H1 (cell line): ENCODE measurements around the gene CAVIN2. TPM values are rescaled to one million over a fixed set of nuclear protein-coding genes. Genes with fewer than 3 reads are reported as not detected.

Experiments used
- CTCF ChIA-PET: fragments of 300-600 bp; sonication (Branson Sonifier 250); formaldehyde crosslinking; loops from one replicate; lab custom pipeline; 2021; ENCODE audit not compliant: partially characterized antibody; lab: Charles Lee
- POLR2A ChIA-PET: fragments of 300-600 bp; sonication (Branson Sonifier 250); formaldehyde crosslinking; loops from one replicate; lab custom pipeline; 2021; ENCODE audit warnings: inconsistent platforms; ENCODE audit not compliant: partially characterized antibody; lab: Charles Lee
- DNase-seq, 2 experiments: peaks; one replicate each; pipeline versions ENCODE4 v3.0.0 to v3.0.0-alpha.2; 2010 to 2022; ENCODE audit warnings: low spot score in 2 of 2, low read depth in 1 of 2, mixed read lengths in 1 of 2
- FAIRE-seq: peaks from 2 replicates; lab custom pipeline; 2011; peaks lifted over from hg19 to GRCh38; lab: Jason Lieb, UNC
- H2AFZ ChIP-seq: 2 replicates; pipeline ENCODE4 v1.8.1; 2012; ENCODE audit warnings: low read length, inconsistent platforms
- H2AK5ac ChIP-seq: 2 replicates; pipeline ENCODE4 v1.6.1; 2013; ENCODE audit warnings: low read depth, low read length
- H2BK120ac ChIP-seq: replicated peaks from 2 replicates; pipeline ENCODE3; 2013; ENCODE audit warnings: low read depth, low read length, inconsistent platforms
- H2BK12ac ChIP-seq: 2 replicates; pipeline ENCODE4 v1.6.1; 2013; ENCODE audit warnings: low read depth, low read length
- H2BK15ac ChIP-seq: 2 replicates; pipeline ENCODE4 v1.6.1; 2013; ENCODE audit warnings: low read length
- H2BK20ac ChIP-seq: 2 replicates; pipeline ENCODE4 v1.6.1; 2013; ENCODE audit warnings: low read length
- H2BK5ac ChIP-seq: 2 replicates; pipeline ENCODE4 v1.6.1; 2013; ENCODE audit warnings: low read depth, low read length
- H3K14ac ChIP-seq: 2 replicates; pipeline ENCODE4 v1.6.1; 2013; ENCODE audit warnings: inconsistent platforms; ENCODE audit not compliant: insufficient read length
- H3K18ac ChIP-seq: 2 replicates; pipeline ENCODE4 v1.6.1; 2013; ENCODE audit warnings: low read length; ENCODE audit errors: extremely low read depth
- H3K23ac ChIP-seq: 2 replicates; pipeline ENCODE4 v1.6.1; 2013; ENCODE audit warnings: inconsistent platforms; ENCODE audit not compliant: insufficient read length
- H3K23me2 ChIP-seq: 2 replicates; pipeline ENCODE4 v1.6.1; 2013; ENCODE audit warnings: low read depth, low read length
- H3K27ac ChIP-seq: 2 replicates; pipeline ENCODE4 v1.6.1; 2011; ENCODE audit warnings: low read depth, low read length, inconsistent platforms
- H3K27me3 ChIP-seq, 4 experiments: replicated peaks in 1 of 4; 1 replicate in 1 of 4; 2 replicates in 3 of 4; pipeline versions ENCODE4 v1.6.1 to v1.8.1; 2011 to 2013; ENCODE audit warnings: low read length in 3 of 4, mild to moderate bottlenecking in 3 of 4, inconsistent platforms in 2 of 4, mixed read lengths in 2 of 4, moderate library complexity in 1 of 4; ENCODE audit not compliant: control insufficient read depth in 3 of 4, insufficient read depth in 3 of 4; ENCODE audit errors: extremely low read depth in 1 of 4
- H3K36me3 ChIP-seq, 4 experiments: 2 replicates each; pipeline versions ENCODE4 v1.6.1 to v1.8.1; 2011 to 2013; ENCODE audit warnings: mild to moderate bottlenecking in 4 of 4, low read length in 3 of 4, moderate library complexity in 2 of 4, control low read depth in 1 of 4, inconsistent platforms in 1 of 4; ENCODE audit not compliant: insufficient read depth in 4 of 4, control insufficient read depth in 2 of 4
- H3K4ac ChIP-seq: replicated peaks from 2 replicates; pipeline ENCODE3; 2013; ENCODE audit warnings: low read length, low read depth, mixed read lengths, inconsistent platforms; ENCODE audit not compliant: insufficient read length
- H3K4me1 ChIP-seq, 4 experiments: replicated peaks in 1 of 4; 1 replicate in 1 of 4; 2 replicates in 3 of 4; pipeline versions ENCODE4 v1.6.1 to v1.8.1; 2011 to 2013; ENCODE audit warnings: low read length in 3 of 4, inconsistent platforms in 2 of 4, mixed read lengths in 1 of 4; ENCODE audit not compliant: insufficient read depth in 4 of 4, control insufficient read depth in 3 of 4
- H3K4me2 ChIP-seq, 2 experiments: 2 replicates each; pipeline versions ENCODE4 v1.6.1 to v1.8.1; 2011 to 2013; ENCODE audit warnings: low read depth in 2 of 2, low read length in 2 of 2, control low read depth in 1 of 2, inconsistent platforms in 1 of 2, mild to moderate bottlenecking in 1 of 2; ENCODE audit not compliant: insufficient read depth in 1 of 2
- H3K4me3 ChIP-seq, 4 experiments: fragments of 200-600, 300-600 bp in 1 of 4; sonication (generic), shearing (Covaris generic), sonication (Bioruptor Twin) in 1 of 4; 2 replicates each; pipeline versions ENCODE4 v1.5.1 to v1.8.1; 2011 to 2016; ENCODE audit warnings: low read length in 4 of 4, low read depth in 3 of 4, control low read depth in 2 of 4, inconsistent platforms in 2 of 4, mild to moderate bottlenecking in 2 of 4, mixed read lengths in 1 of 4, moderate library complexity in 1 of 4; ENCODE audit not compliant: insufficient read depth in 2 of 4; ENCODE audit errors: extremely low read depth in 1 of 4
- H3K56ac ChIP-seq: replicated peaks from 2 replicates; pipeline ENCODE3; 2013; ENCODE audit warnings: low read depth, mild to moderate bottlenecking, mixed read lengths, low read length, inconsistent platforms; ENCODE audit not compliant: insufficient read length
- H3K79me1 ChIP-seq: 2 replicates; pipeline ENCODE4 v1.6.1; 2013; ENCODE audit warnings: low read depth, low read length, control low read depth
- H3K79me2 ChIP-seq, 2 experiments: 2 replicates each; pipeline versions ENCODE4 v1.6.1 to v1.8.1; 2012 to 2013; ENCODE audit warnings: low read length in 2 of 2, mild to moderate bottlenecking in 2 of 2, inconsistent platforms in 1 of 2; ENCODE audit not compliant: insufficient read depth in 2 of 2, control insufficient read depth in 1 of 2
- H3K9ac ChIP-seq, 4 experiments: replicated peaks in 1 of 4; 1 replicate in 1 of 4; 2 replicates in 3 of 4; pipeline versions ENCODE4 v1.6.1 to v1.8.1; 2011 to 2013; ENCODE audit warnings: low read depth in 3 of 4, low read length in 3 of 4, control low read depth in 2 of 4, mild to moderate bottlenecking in 2 of 4, moderate library complexity in 2 of 4, inconsistent platforms in 1 of 4; ENCODE audit errors: extremely low read depth in 1 of 4
- H3K9me3 ChIP-seq, 2 experiments: 2 replicates each; pipeline versions ENCODE4 v1.6.1 to v1.8.1; 2012 to 2013; ENCODE audit warnings: mild to moderate bottlenecking in 2 of 2, moderate library complexity in 2 of 2, control low read depth in 1 of 2, inconsistent platforms in 1 of 2, low read depth in 1 of 2, low read length in 1 of 2, mixed read lengths in 1 of 2; ENCODE audit not compliant: insufficient read depth in 2 of 2
- H4K20me1 ChIP-seq, 2 experiments: replicated peaks in 1 of 2; 2 replicates each; pipeline versions ENCODE3 to v1.8.1; 2011 to 2013; ENCODE audit warnings: inconsistent platforms in 2 of 2, low read length in 2 of 2, mild to moderate bottlenecking in 1 of 2; ENCODE audit not compliant: insufficient read depth in 2 of 2, control insufficient read depth in 1 of 2
- H4K5ac ChIP-seq: 2 replicates; pipeline ENCODE4 v1.6.1; 2013; ENCODE audit warnings: low read length, low read depth, mixed read lengths, inconsistent platforms; ENCODE audit not compliant: insufficient read length
- H4K8ac ChIP-seq: 2 replicates; pipeline ENCODE4 v1.8.0; 2013; ENCODE audit warnings: mild to moderate bottlenecking, moderate library complexity, low read length, inconsistent platforms; ENCODE audit not compliant: insufficient read depth; ENCODE audit errors: extremely low read depth
- H4K91ac ChIP-seq: replicated peaks from 2 replicates; pipeline ENCODE3; 2013; ENCODE audit warnings: low read length, mixed read lengths, inconsistent platforms; ENCODE audit not compliant: insufficient read length
- CBX8 ChIP-seq: fragments of 300-800, 300-1000 bp; sonication (generic); IDR thresholded peaks from 2 replicates; pipeline ENCODE4 v1.7.1; 2016; ENCODE audit warnings: low read depth, low read length, borderline replicate concordance
- CHD2 ChIP-seq: IDR thresholded peaks from 2 replicates; pipeline ENCODE4 v1.6.1; 2012; ENCODE audit warnings: low read length, improper control_type of control experiment
- JUN ChIP-seq: IDR thresholded peaks from 2 replicates; pipeline ENCODE4 v1.6.1; 2011; ENCODE audit warnings: low read depth, mild to moderate bottlenecking, improper control_type of control experiment, low read length
- JUND ChIP-seq: IDR thresholded peaks from 2 replicates; pipeline ENCODE4 v1.6.1; 2011; ENCODE audit warnings: mild to moderate bottlenecking, improper control_type of control experiment, low read length
- KDM4A ChIP-seq: IDR thresholded peaks from one replicate; pipeline ENCODE4 v1.7.1; 2012; ENCODE audit warnings: low read depth, mild to moderate bottlenecking, moderate library complexity, low read length, inconsistent platforms; ENCODE audit not compliant: severe bottlenecking
- MAFK ChIP-seq: IDR thresholded peaks from 2 replicates; pipeline ENCODE4 v1.6.1; 2012; ENCODE audit warnings: low read depth, mild to moderate bottlenecking, improper control_type of control experiment, low read length
- NANOG ChIP-seq: IDR thresholded peaks from 2 replicates; pipeline ENCODE4 v1.6.1; 2011; ENCODE audit warnings: low read length, low read depth, mild to moderate bottlenecking, inconsistent platforms; ENCODE audit not compliant: insufficient read depth, poor library complexity, severe bottlenecking
- SIN3A ChIP-seq, 2 experiments: IDR thresholded peaks in 1 of 2; conservative IDR thresholded peaks in 1 of 2; 2 replicates each; pipeline ENCODE4 v1.6.1; 2011 to 2012; ENCODE audit warnings: low read length in 2 of 2, improper control_type of control experiment in 1 of 2, low read depth in 1 of 2, mild to moderate bottlenecking in 1 of 2
- SP4 ChIP-seq: IDR thresholded peaks from 2 replicates; pipeline ENCODE4 v1.6.1; 2012; ENCODE audit warnings: low read length, inconsistent platforms
- WGBS, 2 experiments: shearing (Covaris generic) in 1 of 2; methylation state at CpG; one replicate each; pipeline versions ENCODE4 v1.1.6 to v1.1.7; 2013 to 2015; ENCODE audit warnings: low lambda C conversion rate in 2 of 2, mixed read lengths in 2 of 2, inconsistent platforms in 1 of 2, low coverage in 1 of 2, missing lambda C conversion rate in 1 of 2; ENCODE audit not compliant: insufficient replicate concordance in 2 of 2, insufficient coverage in 1 of 2, insufficient read length in 1 of 2; ENCODE audit errors: extremely low coverage in 1 of 2, missing lambda C conversion rate in 1 of 2; 5-methylcytosine and 5-hydroxymethylcytosine counted together
- polyA plus RNA-seq, 7 experiments: library from polyadenylated mRNA; depleted of rRNA in 3 of 7; stranded (reverse) in 5 of 7; unstranded in 2 of 7; fragments of >200 nt in 5 of 7; fragments of 200-250 nt in 2 of 7; gene quantifications; 1 replicate in 5 of 7; 2 replicates in 1 of 7; 4 replicates in 1 of 7; pipeline versions ENCODE4 v1.2.1 to v1.2.3, GENCODE V29; 2011 to 2013; ENCODE audit warnings: missing spikeins in 2 of 7, mixed read lengths in 2 of 7
- total RNA-seq: library from RNA; stranded (reverse); fragmentation: NEBNext Ultra II Directional; extraction: Animal tissue kit (Norgen Biotek cat#: 25700); gene quantifications from 2 replicates; pipeline ENCODE4 v1.2.1, GENCODE V29; 2021

CAVIN2 gene
- total and polyA plus RNA-seq, 2 of the 8 experiments (the other 6 are each of a cell fraction or from before 2014, with no cell fraction given) = 0.03 TPM; not detected in 1

DNA sequence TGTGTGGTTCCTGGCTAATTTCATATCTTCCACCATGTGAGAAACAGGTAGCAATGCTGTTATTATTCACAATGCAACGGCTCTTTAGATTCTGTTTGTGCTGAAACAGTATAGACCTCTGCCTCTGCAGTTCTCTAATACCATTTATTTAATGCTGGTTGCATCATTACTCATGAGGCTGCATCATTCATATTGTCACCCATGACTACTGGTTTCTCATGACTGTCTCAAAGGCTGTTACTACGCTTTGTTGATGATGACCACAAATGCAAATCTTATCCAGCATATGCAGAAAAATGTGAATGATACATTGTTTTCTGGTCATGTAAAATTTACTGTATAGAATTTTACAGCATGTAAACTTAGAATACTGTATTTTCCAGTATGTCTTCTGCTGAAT is 22.5 kb downstream of the CAVIN2 start:
- FAIRE-seq (no peak), DNase-seq (no peak)
- Histone ChIP-seq H4K91ac (no peak overlapping the region), H3K79me2 (no peaks in the 10 kb centered on the region), H2BK5ac (no peak overlapping the region), H3K18ac (no peak overlapping the region), H3K23ac (no peak overlapping the region), H2BK15ac (no peak overlapping the region), H3K27ac (no peak overlapping the region), H4K8ac (no peak overlapping the region), H3K9me3 (no peaks in the 10 kb centered on the region), H2BK20ac (no peak overlapping the region), H3K9ac (no peak overlapping the region), H2BK12ac (no peak overlapping the region), H3K14ac (no peak overlapping the region), H2BK120ac (no peak overlapping the region), H3K4me2 (no peak overlapping the region), H4K5ac (no peak overlapping the region), H2AK5ac (no peak overlapping the region), H4K20me1 (no peaks in the 10 kb centered on the region), H3K27me3 (no peaks in the 10 kb centered on the region), H3K4ac (no peak overlapping the region), H3K36me3 (no peaks in the 10 kb centered on the region; a peak in 1 of 8 replicates), H2AFZ (no peak overlapping the region), H3K4me1 (no peaks in the 10 kb centered on the region), H3K23me2 (no peaks in the 10 kb centered on the region), H3K79me1 (no peaks in the 10 kb centered on the region), H3K4me3 (no peak overlapping the region), H3K56ac (no peak overlapping the region)
- WGBS, 2 experiments = 96% methylated on average over 2 of the region's 2 CpGs; no CpG with 5 or more reads in 1 of the 2 experiments
- CTCF ChIA-PET = interaction anchor here (1.5 to 3.8 kb wide), 2 partner anchors 12 to 44 kb away, joined by 9 to 14 read pairs; no protein-coding TSS in a partner anchor
- POLR2A ChIA-PET = interaction anchor here (0.7 kb wide), 1 partner anchor 31 kb away, joined by 4 read pairs; no protein-coding TSS in a partner anchor
- TF ChIP-seq JUND (no peak), CBX8 (no peak), SIN3A (conservative IDR thresholded peaks at IDR 0.05 in 1 of 2, IDR thresholded peaks at IDR 0.05 in 1 of 2; ENCODE audit: low read depth in 1 of 2, low read length in 2 of 2) (no peak), MAFK (no peak), CHD2 (no peak), JUN (no peak), NANOG (no peak), SP4 (no peak), KDM4A (no peak)
